IMR-90 (cell line): ENCODE data around the gene TMEM50A. TPM values are rescaled to one million over a fixed set of nuclear protein-coding genes. Genes with fewer than 3 reads are reported as not detected.
A peak's percentile ranks its signal among the peaks of the same experiment; 100 is the strongest.
"Not testable (repeated sequence)": the region's sequence is repeated elsewhere in the genome, so short reads cannot be mapped to it uniquely, and the experiment has no call there.

Experiments
- ATAC-seq: fragments of 200-7000 bp; cut with Tn5 transposase; 2 replicates; pipeline ENCODE4 v1.9.1; 2020; ENCODE audit warnings: low read depth, mild to moderate bottlenecking, moderate library complexity
- BruUV-seq: library from RNA; stranded (reverse); fragments of 400-500 nt; replicated peaks from 2 replicates; lab custom pipeline; 2021; lab: Mats Ljungman, UMichigan
- CTCF ChIA-PET: fragments of 300-600 bp; formaldehyde crosslinking; extraction: SDS; loops from one replicate; lab custom pipeline; 2021; ENCODE audit warnings: antibody characterized with exemption; lab: Yijun Ruan, JAX
- POLR2A ChIA-PET: fragments of 300-600 bp; sonication (Branson Sonifier 250); formaldehyde crosslinking; loops from one replicate; lab custom pipeline; 2022; ENCODE audit warnings: antibody characterized with exemption; ENCODE audit not compliant: unreplicated experiment; lab: Charles Lee
- DNase-seq: peaks from one replicate; pipeline ENCODE4 v3.0.0; 2013
- H2AFZ ChIP-seq: replicated peaks from 2 replicates; pipeline ENCODE3; 2013; ENCODE audit warnings: low read length, mild to moderate bottlenecking; ENCODE audit not compliant: poor library complexity
- H2AK5ac ChIP-seq: 2 replicates; pipeline ENCODE4 v1.6.1; 2013; ENCODE audit warnings: low read depth, low read length, inconsistent platforms
- H2AK9ac ChIP-seq: replicated peaks from 2 replicates; pipeline ENCODE3; 2013; ENCODE audit warnings: mild to moderate bottlenecking, low read depth, low read length, moderate library complexity; ENCODE audit not compliant: poor library complexity
- H2BK120ac ChIP-seq: 2 replicates; pipeline ENCODE4 v1.6.1; 2013; ENCODE audit warnings: low read depth, low read length, inconsistent platforms
- H2BK15ac ChIP-seq: 3 replicates; pipeline ENCODE4 v1.6.1; 2013; ENCODE audit warnings: low read depth, low read length, inconsistent platforms
- H2BK20ac ChIP-seq: 2 replicates; pipeline ENCODE4 v1.6.1; 2013; ENCODE audit warnings: low read depth, mild to moderate bottlenecking, inconsistent platforms, low read length, moderate library complexity
- H2BK5ac ChIP-seq: 2 replicates; pipeline ENCODE4 v1.6.1; 2013; ENCODE audit warnings: mild to moderate bottlenecking, low read depth, low read length, inconsistent platforms; ENCODE audit not compliant: poor library complexity, severe bottlenecking
- H3K14ac ChIP-seq: replicated peaks from 2 replicates; pipeline ENCODE4 v1.6.1; 2013; ENCODE audit warnings: low read depth, low read length, inconsistent platforms
- H3K18ac ChIP-seq: 2 replicates; pipeline ENCODE4 v1.6.1; 2013; ENCODE audit warnings: low read depth, low read length, control low read depth
- H3K23ac ChIP-seq: 2 replicates; pipeline ENCODE4 v1.6.1; 2013; ENCODE audit warnings: low read depth, low read length, inconsistent platforms
- H3K27ac ChIP-seq: 2 replicates; pipeline ENCODE4 v1.5.1; 2013; ENCODE audit warnings: mild to moderate bottlenecking, control low read depth, low read length; ENCODE audit not compliant: insufficient read depth
- H3K27me3 ChIP-seq: 2 replicates; pipeline ENCODE4 v1.6.1; 2013; ENCODE audit warnings: low read length; ENCODE audit not compliant: control insufficient read depth, insufficient read depth
- H3K36me3 ChIP-seq: 2 replicates; pipeline ENCODE4 v1.6.1; 2013; ENCODE audit warnings: low read length, mixed read lengths; ENCODE audit not compliant: control insufficient read depth, insufficient read depth
- H3K4ac ChIP-seq: 2 replicates; pipeline ENCODE4 v1.6.1; 2013; ENCODE audit warnings: low read depth, low read length, inconsistent platforms
- H3K4me1 ChIP-seq: 2 replicates; pipeline ENCODE4 v1.6.1; 2013; ENCODE audit warnings: low read length, mixed read lengths; ENCODE audit not compliant: control insufficient read depth, insufficient read depth
- H3K4me2 ChIP-seq: 2 replicates; pipeline ENCODE4 v1.6.1; 2013; ENCODE audit warnings: low read depth, mild to moderate bottlenecking, control low read depth, low read length, moderate library complexity
- H3K4me3 ChIP-seq: 2 replicates; pipeline ENCODE4 v1.5.1; 2013; ENCODE audit warnings: low read depth, mild to moderate bottlenecking, control low read depth, low read length, moderate library complexity; ENCODE audit not compliant: insufficient read depth
- H3K56ac ChIP-seq: 2 replicates; pipeline ENCODE4 v1.6.1; 2013; ENCODE audit warnings: low read length, inconsistent platforms; ENCODE audit not compliant: insufficient read depth; ENCODE audit errors: extremely low read depth
- H3K79me1 ChIP-seq, 2 experiments: 2 replicates each; pipeline ENCODE4 v1.6.1; 2013; ENCODE audit warnings: low read length in 2 of 2, inconsistent platforms in 1 of 2, low read depth in 1 of 2
- H3K9ac ChIP-seq: 2 replicates; pipeline ENCODE4 v1.6.1; 2013; ENCODE audit warnings: low read depth, low read length, control low read depth
- H3K9me1 ChIP-seq: 2 replicates; pipeline ENCODE4 v1.6.1; 2013; ENCODE audit warnings: low read length, inconsistent platforms; ENCODE audit not compliant: insufficient read depth
- H3K9me3 ChIP-seq: 2 replicates; pipeline ENCODE4 v1.6.1; 2013; ENCODE audit warnings: low read length; ENCODE audit not compliant: control insufficient read depth, insufficient read depth
- H4K20me1 ChIP-seq: 2 replicates; pipeline ENCODE4 v1.6.1; 2013; ENCODE audit warnings: low read length, inconsistent platforms; ENCODE audit not compliant: insufficient read depth
- H4K5ac ChIP-seq: 2 replicates; pipeline ENCODE4 v1.6.1; 2013; ENCODE audit warnings: mild to moderate bottlenecking, low read depth, low read length, control low read depth
- H4K8ac ChIP-seq, 2 experiments: 2 replicates each; pipeline ENCODE4 v1.6.1; 2013; ENCODE audit warnings: low read depth in 2 of 2, low read length in 2 of 2, control low read depth in 1 of 2, inconsistent platforms in 1 of 2
- H4K91ac ChIP-seq: 2 replicates; pipeline ENCODE4 v1.6.1; 2013; ENCODE audit warnings: low read depth, low read length, inconsistent platforms; ENCODE audit not compliant: insufficient read depth
- WGBS, 2 experiments: methylation state at CpG; one replicate each; pipeline versions ENCODE4 v1.1.5 to v1.1.7; 2013; ENCODE audit warnings: missing lambda C conversion rate in 2 of 2; ENCODE audit not compliant: insufficient read length in 1 of 2; ENCODE audit errors: extremely low coverage in 2 of 2; 5-methylcytosine and 5-hydroxymethylcytosine counted together
- dilution Hi-C: fragments of 300-500 bp; cut with HindIII; formaldehyde crosslinking; loops from one replicate; pipeline ENCODE4 v1.14.3; 2018; ENCODE audit warnings: low sequenced_read_pairs; ENCODE audit not compliant: unreplicated experiment
- in situ Hi-C: fragments of 300-500 bp; cut with MboI; formaldehyde crosslinking; loops from 3 replicates; pipeline ENCODE4 v1.14.3; 2019; ENCODE audit warnings: low sequenced_read_pairs, inconsistent platforms, mixed read lengths
- intact Hi-C: fragments of 100-400 bp; cut with micrococcal nuclease; formaldehyde crosslinking; loops from 2 replicates; pipeline ENCODE4 v1.10.0; 2022
- polyA plus RNA-seq, 3 experiments: library from polyadenylated mRNA; depleted of rRNA; stranded (reverse); fragments of >200 nt; gene quantifications; 2 replicates each; pipeline ENCODE4 v1.2.3, GENCODE V29; 2012; ENCODE audit warnings: low replicate concordance in 1 of 3
- total RNA-seq: library from RNA; depleted of rRNA; stranded (reverse); fragments of >200 nt; gene quantifications from 2 replicates; pipeline ENCODE4 v1.2.3, GENCODE V29; 2012

TMEM50A gene
- total and polyA plus RNA-seq, 2 of the 4 experiments (the other 2 are of a cell fraction): 48.4 to 63.9 TPM

- H3K27ac ChIP-seq, H3K23ac ChIP-seq, H4K8ac ChIP-seq, H4K91ac ChIP-seq, H3K18ac ChIP-seq, H2AK9ac ChIP-seq, H3K4me2 ChIP-seq, H2BK15ac ChIP-seq, H3K9me1 ChIP-seq, H2BK5ac ChIP-seq, H3K4me3 ChIP-seq, H4K5ac ChIP-seq, H3K9ac ChIP-seq, H2AK5ac ChIP-seq, H3K79me1 ChIP-seq, H3K9me3 ChIP-seq, H2BK120ac ChIP-seq, H3K4me1 ChIP-seq, ATAC-seq, H2BK20ac ChIP-seq, in situ Hi-C loops, H3K36me3 ChIP-seq, dilution Hi-C loops, intact Hi-C loops, H3K56ac ChIP-seq, H3K27me3 ChIP-seq, CTCF ChIA-PET, BruUV-seq, H3K4ac ChIP-seq, H3K14ac ChIP-seq, POLR2A ChIA-PET, H2AFZ ChIP-seq, H4K20me1 ChIP-seq: not testable (repeated sequence)
- peak; percentile 3 for DNase-seq
- no CpG with 5 or more reads among the region's 14 CpGs for WGBS, 2 experiments
Measured at GRCh38 chr1:25294889-25295826, 43.0 kb upstream of the TMEM50A start.

- POLR2A ChIA-PET, H2BK120ac ChIP-seq, H3K23ac ChIP-seq, H2AFZ ChIP-seq, H3K18ac ChIP-seq, H3K14ac ChIP-seq, H3K56ac ChIP-seq, H3K9me3 ChIP-seq, H2AK9ac ChIP-seq, H4K91ac ChIP-seq, H3K9ac ChIP-seq, H4K8ac ChIP-seq, H2AK5ac ChIP-seq, ATAC-seq, H2BK20ac ChIP-seq, H3K79me1 ChIP-seq, H4K5ac ChIP-seq, in situ Hi-C loops, H2BK5ac ChIP-seq, H2BK15ac ChIP-seq, intact Hi-C loops, H3K36me3 ChIP-seq, H3K4ac ChIP-seq, H3K27ac ChIP-seq, dilution Hi-C loops, H3K27me3 ChIP-seq, BruUV-seq, H3K9me1 ChIP-seq, H3K4me2 ChIP-seq, DNase-seq, H3K4me3 ChIP-seq, H4K20me1 ChIP-seq, CTCF ChIA-PET, H3K4me1 ChIP-seq: not testable (repeated sequence)
- no CpG with 5 or more reads among the region's 8 CpGs for WGBS, 2 experiments
Measured at GRCh38 chr1:25296501-25296900, 41.6 kb upstream of the TMEM50A start.
